Retina (tissue), 1 donor: ENCODE results near the gene HK3.
A peak's percentile ranks its signal among the peaks of the same experiment; 100 is the strongest.

Experiments used
- DNase-seq: peaks from one replicate; pipeline ENCODE4 v3.0.0-alpha.2; 2016

The HK3 gene, protein sequence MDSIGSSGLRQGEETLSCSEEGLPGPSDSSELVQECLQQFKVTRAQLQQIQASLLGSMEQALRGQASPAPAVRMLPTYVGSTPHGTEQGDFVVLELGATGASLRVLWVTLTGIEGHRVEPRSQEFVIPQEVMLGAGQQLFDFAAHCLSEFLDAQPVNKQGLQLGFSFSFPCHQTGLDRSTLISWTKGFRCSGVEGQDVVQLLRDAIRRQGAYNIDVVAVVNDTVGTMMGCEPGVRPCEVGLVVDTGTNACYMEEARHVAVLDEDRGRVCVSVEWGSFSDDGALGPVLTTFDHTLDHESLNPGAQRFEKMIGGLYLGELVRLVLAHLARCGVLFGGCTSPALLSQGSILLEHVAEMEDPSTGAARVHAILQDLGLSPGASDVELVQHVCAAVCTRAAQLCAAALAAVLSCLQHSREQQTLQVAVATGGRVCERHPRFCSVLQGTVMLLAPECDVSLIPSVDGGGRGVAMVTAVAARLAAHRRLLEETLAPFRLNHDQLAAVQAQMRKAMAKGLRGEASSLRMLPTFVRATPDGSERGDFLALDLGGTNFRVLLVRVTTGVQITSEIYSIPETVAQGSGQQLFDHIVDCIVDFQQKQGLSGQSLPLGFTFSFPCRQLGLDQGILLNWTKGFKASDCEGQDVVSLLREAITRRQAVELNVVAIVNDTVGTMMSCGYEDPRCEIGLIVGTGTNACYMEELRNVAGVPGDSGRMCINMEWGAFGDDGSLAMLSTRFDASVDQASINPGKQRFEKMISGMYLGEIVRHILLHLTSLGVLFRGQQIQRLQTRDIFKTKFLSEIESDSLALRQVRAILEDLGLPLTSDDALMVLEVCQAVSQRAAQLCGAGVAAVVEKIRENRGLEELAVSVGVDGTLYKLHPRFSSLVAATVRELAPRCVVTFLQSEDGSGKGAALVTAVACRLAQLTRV

DNA sequence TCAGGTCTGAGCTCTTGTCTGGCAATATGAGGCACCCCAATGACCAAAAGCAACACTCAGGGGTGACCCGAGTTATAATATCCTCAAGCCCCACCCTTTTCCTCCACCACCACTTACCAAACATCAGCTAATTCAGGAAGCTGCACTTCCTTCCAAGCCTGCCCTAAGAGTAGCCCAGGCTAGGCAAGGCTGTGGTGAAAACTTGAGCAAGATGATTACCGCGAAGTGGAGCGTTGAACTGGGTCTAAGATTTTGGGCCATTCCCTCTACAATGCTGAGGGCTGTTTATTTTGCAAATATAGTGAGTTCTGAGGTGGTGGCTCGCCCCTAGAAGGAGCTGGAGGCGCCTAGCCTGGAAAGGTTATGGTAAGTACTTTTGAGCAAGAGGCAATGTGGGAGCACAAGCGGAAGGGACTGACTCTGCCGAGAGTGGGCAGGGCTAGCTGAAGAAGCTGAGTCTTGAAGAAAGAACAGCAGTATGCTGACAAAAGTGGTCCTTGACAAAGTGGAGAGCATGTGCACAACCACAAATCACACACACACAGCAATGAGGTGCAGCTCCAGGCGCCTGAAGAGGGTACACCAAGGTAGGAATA lies at the start of gene HK3:
Gene HK3, minus strand, starts transcription at position 51 of the 596 bp plus-strand sequence. CDS start 3,187 bp downstream, outside the sequence.
- DNase-seq = no peak

DNA sequence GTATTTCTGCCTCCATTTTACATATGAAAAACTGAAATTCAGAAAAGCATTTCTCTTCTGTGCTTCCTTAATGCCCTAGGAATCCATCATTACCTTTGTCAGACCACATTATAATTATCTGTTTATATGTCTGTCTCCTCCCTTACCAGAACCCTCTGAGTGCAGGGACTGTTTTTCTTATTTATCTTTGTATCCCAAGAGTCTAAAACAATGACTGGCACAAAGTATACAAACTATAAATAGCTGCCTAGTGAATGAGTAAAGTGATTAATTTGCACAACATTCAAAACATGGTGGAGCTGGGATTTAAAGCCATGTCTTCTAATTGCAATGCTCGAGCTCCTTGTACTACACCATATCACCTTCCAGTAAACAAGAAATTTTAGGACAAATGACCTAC lies 49.3 kb upstream of the HK3 start:
- DNase-seq = no peak

DNA sequence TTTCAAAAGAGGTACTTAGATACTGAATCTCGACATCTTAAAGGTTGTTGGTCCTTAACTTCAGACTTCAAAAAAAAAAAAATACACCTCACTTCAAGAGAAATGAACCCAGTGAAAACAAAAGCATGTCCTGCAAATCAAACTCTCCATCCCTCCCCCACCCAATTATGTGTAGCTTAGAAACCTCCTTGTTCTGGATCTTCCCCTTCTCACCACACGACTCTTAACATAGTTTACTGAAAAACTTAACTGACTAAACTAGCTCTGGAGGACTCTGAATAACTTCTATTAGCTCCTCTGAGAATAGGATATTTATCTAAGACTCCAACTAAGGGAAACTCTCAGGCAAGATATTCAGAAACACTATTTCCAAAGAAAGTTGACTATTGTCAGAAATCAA lies 48.7 kb upstream of the HK3 start:
- DNase-seq = no peak

DNA sequence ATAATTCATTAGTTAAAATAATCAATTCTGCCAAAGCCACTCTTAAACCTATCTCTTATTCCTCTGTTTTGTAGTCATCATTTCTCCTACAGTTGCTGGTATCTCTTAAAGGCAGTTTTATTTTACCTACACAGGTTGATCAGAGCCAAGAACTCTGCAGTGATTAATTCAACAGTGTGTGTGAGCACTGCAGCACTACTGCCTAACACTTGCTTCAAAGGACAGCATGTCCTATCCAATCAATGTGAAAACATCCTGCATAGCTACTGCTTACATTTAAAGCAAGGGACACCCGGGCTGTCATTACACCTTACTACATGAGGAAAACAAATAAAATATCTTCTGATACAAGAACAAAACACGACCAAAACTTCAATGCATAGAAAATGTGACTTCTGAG lies 45.1 kb upstream of the HK3 start:
- no peak for DNase-seq

DNA sequence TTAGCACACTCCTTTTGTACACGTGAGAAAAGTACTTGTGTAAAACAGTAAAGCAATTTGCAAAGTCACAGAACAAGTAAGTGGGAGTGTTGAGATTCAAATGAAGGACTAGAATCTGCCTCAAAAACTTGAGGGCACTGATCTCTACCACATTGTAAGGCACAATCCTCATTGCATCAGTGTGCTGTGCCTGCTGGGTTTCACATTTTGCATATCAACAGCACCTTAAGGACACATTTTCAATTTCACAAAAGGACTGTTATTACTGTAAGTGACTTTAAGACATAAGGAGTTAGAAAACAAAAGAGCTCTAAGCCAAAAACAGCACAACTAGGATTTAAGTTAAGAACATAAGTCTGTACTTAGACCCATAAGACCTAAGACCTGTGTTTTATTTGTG lies 44.7 kb upstream of the HK3 start:
- DNase-seq = no peak

DNA sequence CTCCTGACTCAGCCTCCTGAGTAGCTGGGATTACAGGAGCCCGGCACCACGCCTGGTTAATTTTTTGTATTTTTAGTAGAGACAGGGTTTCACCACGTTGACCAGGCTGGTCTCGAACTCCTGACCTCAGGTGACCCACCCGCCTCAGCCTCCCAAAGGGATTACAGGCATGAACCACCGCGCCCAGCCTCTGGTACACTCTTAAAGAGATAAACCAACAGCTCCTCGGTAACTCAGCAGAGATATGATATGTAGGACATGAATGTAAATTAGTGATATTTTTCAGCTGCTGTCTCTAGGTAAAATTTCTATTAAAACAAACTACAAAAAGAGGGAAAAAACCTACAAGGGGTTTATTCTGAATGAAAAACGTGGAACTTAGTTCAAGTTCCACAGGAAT lies 42.8 kb upstream of the HK3 start:
- DNase-seq = no peak

DNA sequence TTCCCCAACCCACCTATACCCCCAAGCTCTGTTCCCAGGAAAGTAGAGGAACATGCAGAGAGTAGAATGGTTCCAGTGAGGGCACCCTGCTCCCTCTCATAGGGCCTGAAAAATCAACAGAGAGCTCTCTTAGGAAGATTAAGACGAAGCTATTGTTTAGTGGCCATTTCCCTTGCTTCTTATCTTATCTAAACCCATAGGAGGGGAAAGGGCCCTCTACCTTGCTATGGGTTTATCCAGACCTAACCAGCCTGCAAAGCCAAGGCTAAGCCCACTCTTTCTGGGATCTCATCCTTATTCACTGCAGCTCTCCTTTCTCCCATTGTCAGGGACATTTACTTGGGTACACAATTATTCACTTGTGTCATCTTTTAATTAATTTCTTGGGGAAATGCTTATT lies 39.3 kb upstream of the HK3 start:
- no peak for DNase-seq

DNA sequence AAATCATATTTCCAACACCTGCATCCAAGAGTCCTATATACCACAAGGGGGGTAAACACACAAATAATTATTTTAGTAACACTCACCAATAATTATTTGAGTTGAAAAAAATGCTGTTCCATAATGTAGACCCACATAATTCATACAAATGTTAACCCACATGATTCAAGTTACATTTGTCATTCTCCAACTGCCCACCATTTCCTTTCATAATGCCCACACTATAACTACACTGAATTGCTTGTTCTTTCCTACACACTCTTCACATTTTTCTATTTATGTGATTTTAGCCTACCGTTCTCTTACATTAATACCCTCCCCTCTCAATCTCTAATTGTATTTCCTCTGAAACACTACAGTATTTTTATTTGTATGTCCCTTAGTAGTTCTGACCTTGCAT lies 35.9 kb upstream of the HK3 start:
- no peak for DNase-seq

DNA sequence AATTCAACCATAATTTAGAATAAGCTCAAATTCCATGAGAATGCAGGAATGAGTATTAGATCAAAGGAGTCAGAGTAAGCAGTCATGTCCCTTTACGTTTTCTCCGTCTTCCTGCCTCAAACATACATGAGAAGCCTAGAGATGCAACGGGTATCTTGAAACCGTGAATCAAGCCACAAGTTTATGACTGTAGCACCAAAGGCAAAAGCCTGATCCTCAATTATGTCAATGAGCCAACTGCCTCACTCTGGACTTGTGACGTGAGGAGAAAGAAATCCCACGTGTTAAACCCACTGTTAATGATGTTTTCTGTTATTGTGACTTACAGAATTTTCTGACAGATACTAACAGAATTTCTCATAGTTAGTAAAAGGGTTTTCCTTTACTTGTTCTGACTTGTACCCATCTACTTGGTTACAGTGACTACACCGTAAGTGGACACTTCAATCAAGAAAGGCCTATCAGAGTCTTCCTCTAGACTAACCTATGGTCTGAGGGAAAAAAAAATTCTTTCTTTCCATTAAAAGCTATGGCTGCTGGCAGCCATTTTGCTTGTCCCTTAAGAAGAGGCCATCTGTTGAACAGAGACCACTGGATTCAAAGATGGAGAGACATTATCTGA lies 35.3 kb upstream of the HK3 start:
- no peak for DNase-seq

DNA sequence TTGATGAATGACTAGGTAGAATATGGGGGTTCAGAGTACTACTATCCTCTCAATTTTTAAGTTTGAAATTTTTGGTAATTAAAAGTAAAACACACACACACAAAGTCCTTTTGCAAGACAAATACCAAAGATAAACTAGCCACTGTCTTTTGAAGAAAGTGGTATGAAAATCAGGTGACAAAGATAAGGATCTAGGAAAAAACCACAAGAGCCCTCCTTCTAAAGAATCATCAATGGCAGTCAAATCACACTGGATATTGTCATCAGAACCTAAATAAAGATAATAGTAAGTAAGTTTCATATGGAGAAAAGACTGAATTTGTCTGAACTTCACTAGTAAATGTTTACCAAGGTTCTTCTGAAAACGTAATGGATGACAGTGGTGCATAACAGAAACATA lies 30.5 kb upstream of the HK3 start:
- DNase-seq = no peak

DNA sequence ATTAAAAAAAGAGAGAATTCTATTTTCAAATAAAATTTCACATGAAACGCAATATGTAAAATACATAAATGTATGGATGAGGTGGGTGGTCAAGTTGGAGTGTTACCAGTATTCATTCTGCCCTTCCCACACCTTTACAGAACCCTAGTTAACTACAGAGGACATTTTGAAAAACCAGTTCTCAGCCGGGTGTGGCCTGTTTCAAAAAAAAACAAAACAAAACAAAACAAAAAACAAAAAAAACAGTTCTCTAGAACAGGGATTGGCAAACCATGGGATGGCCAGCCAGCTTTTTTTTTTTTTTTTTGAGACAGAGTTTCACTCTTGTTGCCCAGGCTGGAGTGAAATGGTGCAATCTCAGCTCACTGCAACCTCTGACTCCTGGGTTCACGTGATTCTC lies 28.4 kb upstream of the HK3 start:
- no peak for DNase-seq

DNA sequence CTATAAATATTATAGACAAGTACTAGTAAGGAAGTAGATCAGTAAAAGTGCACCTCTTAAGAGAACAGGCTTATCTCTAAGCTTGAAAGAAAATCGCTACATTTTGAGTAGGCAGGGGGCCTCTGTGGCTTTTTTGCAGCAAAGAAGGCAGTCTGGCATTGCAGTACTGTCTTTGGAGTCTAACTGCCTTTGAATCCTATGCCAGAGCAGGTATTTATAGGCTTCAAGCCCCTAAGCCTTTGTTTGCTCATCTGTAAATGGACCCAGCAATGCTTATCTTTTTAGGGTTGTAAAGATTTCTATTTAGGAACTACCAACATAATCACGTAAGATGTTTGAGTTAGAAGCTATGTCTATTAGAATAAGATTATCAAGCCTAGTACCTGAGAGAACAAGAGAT lies 23.7 kb upstream of the HK3 start:
- DNase-seq = no peak

DNA sequence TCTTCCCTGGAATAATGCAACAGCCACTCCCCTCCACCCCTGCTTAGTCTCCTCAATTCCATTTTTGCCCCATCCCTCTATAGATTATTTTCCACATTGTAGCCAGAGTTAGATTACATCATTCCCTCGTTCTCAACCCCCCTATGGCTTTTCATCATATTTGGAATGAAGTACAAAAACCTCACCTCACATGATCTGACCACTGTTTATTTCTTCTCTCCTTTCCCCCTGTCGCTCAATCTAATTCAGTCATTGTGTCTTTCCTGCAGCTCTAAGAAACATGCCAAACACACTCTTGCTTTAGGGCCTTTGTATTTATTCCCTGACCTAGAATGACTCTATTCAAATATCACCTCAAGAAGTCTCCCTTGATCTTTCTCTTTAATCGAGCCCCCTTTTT lies 22.6 kb upstream of the HK3 start:
- DNase-seq = peak; percentile 41

DNA sequence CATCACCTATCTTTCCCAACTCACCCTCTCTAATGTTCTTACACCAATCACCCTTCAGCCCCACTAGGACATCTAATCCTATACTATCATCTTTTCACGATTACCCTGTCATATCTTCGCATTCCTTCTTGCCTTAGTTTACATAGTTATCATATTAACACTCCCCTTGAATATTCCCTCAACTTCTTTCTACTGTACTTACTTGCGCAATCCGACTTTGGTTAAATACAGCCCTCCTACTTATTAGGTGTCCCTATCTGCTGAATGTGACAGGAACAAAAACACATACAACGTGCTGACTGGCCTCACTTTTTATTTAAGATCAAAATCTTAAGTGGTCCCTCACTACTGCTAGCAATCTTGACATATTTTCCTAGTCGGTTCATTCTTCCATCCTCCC lies 19.5 kb upstream of the HK3 start:
- DNase-seq = no peak

DNA sequence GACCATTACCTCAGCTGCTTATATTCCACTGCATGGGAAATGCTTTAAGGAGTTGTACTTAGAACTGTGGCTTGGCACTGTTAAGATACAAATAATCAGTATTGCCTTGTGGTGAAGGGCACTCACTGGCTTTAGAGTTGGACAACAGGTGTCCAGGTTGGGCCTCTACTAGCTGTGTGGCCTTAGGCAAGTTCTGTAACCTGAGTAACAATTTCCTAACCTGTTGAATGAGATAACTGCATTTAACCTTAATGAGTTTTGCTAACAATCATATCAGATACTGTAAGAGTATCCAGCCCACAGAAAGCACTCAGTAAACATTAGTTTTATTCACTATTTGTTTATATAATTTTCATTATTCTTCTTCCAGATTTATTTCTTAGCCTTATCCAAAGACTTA lies 17.2 kb upstream of the HK3 start:
- DNase-seq = no peak

DNA sequence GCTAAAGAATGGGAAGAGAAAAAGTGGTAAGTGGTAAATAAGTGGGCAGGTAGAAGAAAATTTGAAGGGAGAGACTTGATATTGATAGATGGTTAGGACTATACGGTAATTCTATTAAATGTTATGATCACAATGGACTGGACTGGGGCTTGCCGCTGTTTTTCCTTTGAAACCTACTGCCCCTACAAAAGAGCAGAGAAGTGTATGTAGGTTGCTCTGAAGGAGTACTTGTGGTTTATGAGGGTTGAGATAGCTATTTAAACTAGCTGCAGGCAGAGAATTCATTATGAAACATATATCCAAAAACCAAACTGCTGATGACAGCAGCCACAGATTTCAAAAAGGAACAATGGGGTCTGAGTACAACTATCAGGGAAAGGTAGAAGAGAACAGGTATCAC lies 16.8 kb upstream of the HK3 start:
- DNase-seq = no peak

DNA sequence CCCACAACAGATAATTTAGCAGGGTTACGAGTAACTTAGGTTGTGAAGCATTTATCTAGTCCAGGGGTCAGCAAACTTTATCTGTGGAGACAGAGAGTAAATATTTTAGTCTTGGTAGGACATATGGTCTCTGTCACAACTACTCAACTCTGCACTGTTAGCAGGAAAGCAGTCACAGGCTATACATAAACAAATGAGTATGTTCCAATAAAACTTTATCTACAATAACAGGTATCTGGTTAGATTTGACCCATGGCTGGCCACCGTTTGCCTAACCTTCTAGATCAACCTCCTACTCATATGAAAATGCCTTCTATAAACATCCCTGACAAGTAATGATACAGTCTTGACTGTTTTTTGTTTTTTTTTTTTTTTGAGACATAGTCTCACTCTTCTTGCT lies 13.0 kb upstream of the HK3 start:
- DNase-seq = no peak

DNA sequence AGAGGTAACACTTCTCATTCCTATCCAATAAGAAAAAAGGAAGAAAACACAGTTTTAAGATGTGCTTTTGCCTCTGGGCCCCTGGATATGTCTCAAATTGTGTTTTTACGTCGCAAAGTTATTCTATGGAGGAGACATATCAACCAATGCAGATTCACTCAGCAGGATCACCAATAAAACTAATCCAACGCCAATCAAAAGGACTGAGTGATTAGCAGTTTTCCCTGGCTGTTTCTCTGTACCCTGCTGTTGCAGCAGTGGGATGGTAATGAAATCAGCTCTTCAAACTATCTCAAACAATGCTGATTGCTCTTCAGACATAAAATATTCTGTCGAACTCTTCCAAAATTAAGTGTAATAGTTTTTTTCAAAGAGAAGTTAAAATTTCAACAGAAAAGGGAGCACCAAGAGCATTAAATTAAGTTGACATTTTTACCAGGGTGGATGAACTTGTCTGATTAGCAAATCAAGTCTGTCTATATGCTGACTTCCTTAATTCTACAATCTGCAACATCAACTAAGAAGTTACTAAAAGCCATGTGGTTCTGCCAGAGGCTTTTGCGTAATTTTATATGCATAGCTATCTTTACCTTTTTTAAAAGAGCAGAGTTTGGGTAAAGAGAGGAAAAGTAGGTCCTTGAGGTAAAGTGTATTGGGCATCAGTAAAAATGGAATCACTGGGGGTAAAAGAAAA lies 9.7 kb upstream of the HK3 start:
- DNase-seq = no peak

DNA sequence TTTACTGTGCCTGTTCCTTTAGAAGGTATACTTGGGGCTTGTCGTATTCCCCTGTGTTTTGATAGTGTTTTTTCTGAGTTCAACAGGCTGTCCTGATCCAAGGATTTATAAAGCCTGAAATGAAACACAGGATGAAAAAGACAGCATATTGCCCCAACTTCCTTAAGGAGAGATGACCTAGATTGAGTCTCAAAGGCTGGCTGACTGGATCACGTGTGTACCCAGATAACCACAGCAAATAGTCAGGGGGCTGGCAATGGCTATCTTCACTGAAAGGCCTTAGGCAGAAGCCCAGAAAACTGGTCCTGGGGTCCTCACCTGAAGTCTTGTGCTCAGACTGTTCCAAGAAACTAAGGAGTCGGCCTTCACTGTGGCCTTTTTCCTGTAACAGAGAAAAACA lies 7.7 kb upstream of the HK3 start:
- no peak for DNase-seq

DNA sequence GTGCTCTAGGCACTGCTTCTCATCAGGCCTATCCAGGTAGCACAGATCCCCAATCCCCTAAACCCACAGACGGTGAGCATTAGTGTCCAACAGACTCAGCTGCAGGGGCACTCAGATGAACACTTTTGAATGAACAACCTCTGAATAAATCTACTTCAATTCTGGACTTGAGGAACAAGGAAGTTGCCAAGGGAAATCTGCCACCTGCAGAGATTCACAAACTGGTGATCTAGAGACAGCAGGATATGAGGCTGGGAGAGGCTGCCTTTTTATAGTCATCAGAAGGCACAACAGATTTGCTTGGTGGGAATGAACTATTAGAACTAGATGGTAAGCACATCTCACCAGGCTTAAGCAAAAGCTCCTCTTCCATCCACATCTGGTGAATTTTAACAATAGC lies 7.0 kb upstream of the HK3 start:
- no peak for DNase-seq

DNA sequence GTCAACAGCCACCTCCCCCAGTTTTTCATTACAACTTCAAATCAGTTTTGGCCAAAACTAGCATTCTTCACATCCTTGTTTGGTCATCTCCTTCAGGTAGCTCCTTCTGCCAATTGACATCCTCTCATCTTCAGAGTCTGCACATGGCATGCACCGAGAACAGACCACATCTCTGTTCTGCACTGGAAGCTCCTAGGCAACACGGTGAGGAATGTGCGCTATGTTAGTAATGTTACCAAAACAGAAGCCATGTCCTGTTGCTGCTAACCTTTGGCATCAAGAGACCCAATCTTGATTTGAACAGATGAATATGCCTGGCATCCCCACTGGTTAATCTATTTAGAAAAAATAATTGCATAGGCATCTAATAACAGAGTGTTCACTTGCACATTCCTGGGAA lies 5.1 kb upstream of the HK3 start:
- DNase-seq = no peak

DNA sequence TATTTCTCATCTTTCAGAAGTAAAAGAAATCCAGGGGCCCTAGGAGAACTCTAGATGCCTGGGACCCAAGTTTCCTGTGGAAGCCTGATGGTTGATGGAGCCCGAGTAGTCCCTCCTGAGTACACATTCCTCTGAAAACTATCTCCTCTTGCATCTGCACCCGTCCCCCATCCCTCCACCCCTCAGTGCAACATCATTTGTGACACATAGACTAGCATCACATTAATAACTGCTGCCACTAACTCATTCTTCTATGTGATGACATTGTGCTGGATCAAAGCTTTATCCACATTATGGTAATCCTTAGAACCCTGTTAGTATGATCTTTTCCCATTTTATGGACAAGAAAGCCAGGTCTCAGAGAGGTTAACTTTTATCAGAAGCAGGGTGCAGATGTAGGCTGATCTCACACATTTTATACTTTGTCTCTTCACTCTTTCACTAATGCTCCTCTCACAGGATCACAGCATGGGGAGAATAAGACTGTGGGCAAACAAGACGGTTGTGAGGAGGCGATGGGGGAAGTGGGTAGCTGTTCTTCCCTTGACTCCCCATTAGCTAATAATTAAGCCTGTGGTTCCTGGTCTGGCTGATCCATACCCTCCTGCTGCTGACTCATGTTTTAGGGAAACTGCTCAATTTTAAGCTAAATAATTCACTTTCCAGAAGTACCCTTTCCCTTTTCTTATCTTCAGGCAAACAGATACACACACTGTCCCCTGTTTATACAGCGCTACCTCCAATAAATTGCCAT lies 3.9 kb upstream of the HK3 start:
- DNase-seq = no peak
